ENCODE data around the gene AFAP1L2. TPM values are rescaled to one million over a fixed set of nuclear protein-coding genes. Genes with fewer than 3 reads are reported as not detected.

Gene AFAP1L2
- total RNA-seq: 0.45 and 4.8 TPM in 2 replicates
- 0.21 TPM for polyA plus RNA-seq (2012)

GRCh38 chr10:114404171-114405010 is at the start of gene AFAP1L2:
Gene AFAP1L2 (minus strand): TSS chr10:114404502. CDS start chr10:114404455, 47 bp downstream.
- DNase-seq (ENCODE audit: low read depth): peak; percentile 8

GRCh38 chr10:114453576-114453975 is 49.3 kb upstream of the AFAP1L2 start:
- DNase-seq (ENCODE audit: low read depth): no peak

- no peak for DNase-seq (ENCODE audit: low read depth)
Measured at GRCh38 chr10:114448897-114449296, 44.6 kb upstream of the AFAP1L2 start.

- DNase-seq (ENCODE audit: low read depth): no peak
Measured at GRCh38 chr10:114445332-114445731, 41.0 kb upstream of the AFAP1L2 start.

GRCh38 chr10:114444819-114445218 is 40.5 kb upstream of the AFAP1L2 start:
- no peak for DNase-seq (ENCODE audit: low read depth)

GRCh38 chr10:114442091-114442630 is 37.9 kb upstream of the AFAP1L2 start:
- no peak for DNase-seq (ENCODE audit: low read depth)

- DNase-seq (ENCODE audit: low read depth): no peak
Measured at GRCh38 chr10:114441107-114441506, 36.8 kb upstream of the AFAP1L2 start.

- DNase-seq (ENCODE audit: low read depth): peak; percentile 41
Measured at GRCh38 chr10:114437473-114438292, 33.4 kb upstream of the AFAP1L2 start.

GRCh38 chr10:114436941-114437340 is 32.6 kb upstream of the AFAP1L2 start:
- DNase-seq (ENCODE audit: low read depth): no peak

- DNase-seq (ENCODE audit: low read depth): no peak
Measured at GRCh38 chr10:114432566-114433093, 28.3 kb upstream of the AFAP1L2 start.

- no peak for DNase-seq (ENCODE audit: low read depth)
Measured at GRCh38 chr10:114431414-114432135, 27.3 kb upstream of the AFAP1L2 start.

- DNase-seq (ENCODE audit: low read depth): no peak
Measured at GRCh38 chr10:114430688-114431413, 26.5 kb upstream of the AFAP1L2 start.

- DNase-seq (ENCODE audit: low read depth): peak; percentile 9
Measured at GRCh38 chr10:114429581-114430335, 25.5 kb upstream of the AFAP1L2 start.

GRCh38 chr10:114427124-114427852 is 23.0 kb upstream of the AFAP1L2 start:
- DNase-seq (ENCODE audit: low read depth): no peak

GRCh38 chr10:114426476-114426875 is 22.2 kb upstream of the AFAP1L2 start:
- DNase-seq (ENCODE audit: low read depth): no peak

- DNase-seq (ENCODE audit: low read depth): no peak
Measured at GRCh38 chr10:114420811-114421485, 16.6 kb upstream of the AFAP1L2 start.

- DNase-seq (ENCODE audit: low read depth): no peak
Measured at GRCh38 chr10:114418109-114418508, 13.8 kb upstream of the AFAP1L2 start.
